GM23338 (cell line): ENCODE results near the gene PLPP2. TPM values are rescaled to one million over a fixed set of nuclear protein-coding genes. Genes with fewer than 3 reads are reported as not detected.

ENCODE experiments used
- ATAC-seq: fragments of 200-7000 bp; cut with Tn5 transposase; 3 replicates; pipeline ENCODE4 v1.9.1; 2020
- DNase-seq: peaks from one replicate; pipeline ENCODE4 v3.0.0-alpha.2; 2015; ENCODE audit warnings: low spot score
- H2AFZ ChIP-seq: fragments of 200-600 bp; sonication (generic); 2 replicates; pipeline ENCODE4 v1.8.0; 2016; ENCODE audit warnings: antibody characterized with exemption, mild to moderate bottlenecking, moderate library complexity
- H3F3A ChIP-seq: fragments of 200-600 bp; sonication (generic); replicated peaks from 2 replicates; pipeline ENCODE4 v1.8.0; 2017; ENCODE audit warnings: antibody characterized with exemption, mixed run types, low read depth
- H3K27ac ChIP-seq: fragments of 200-600 bp; sonication (generic); 2 replicates; pipeline ENCODE4 v1.6.1; 2016; ENCODE audit warnings: low read depth
- H3K27me3 ChIP-seq: fragments of 200-600 bp; sonication (generic); 2 replicates; pipeline ENCODE4 v1.8.0; 2016; ENCODE audit warnings: mild to moderate bottlenecking, mixed run types, moderate library complexity; ENCODE audit not compliant: insufficient read depth
- H3K36me3 ChIP-seq: fragments of 200-600 bp; sonication (generic); 2 replicates; pipeline ENCODE4 v1.8.0; 2016; ENCODE audit warnings: mild to moderate bottlenecking; ENCODE audit not compliant: insufficient read depth
- H3K4me1 ChIP-seq: fragments of 200-600 bp; sonication (generic); 2 replicates; pipeline ENCODE4 v1.8.0; 2016; ENCODE audit warnings: mild to moderate bottlenecking, moderate library complexity; ENCODE audit not compliant: insufficient read depth
- H3K4me2 ChIP-seq: fragments of 200-600 bp; sonication (generic); 2 replicates; pipeline ENCODE4 v1.7.1; 2017; ENCODE audit warnings: mixed run types
- H3K4me3 ChIP-seq: fragments of 200-600 bp; sonication (generic); 2 replicates; pipeline ENCODE4 v1.6.1; 2016; ENCODE audit warnings: mixed run types
- H3K79me2 ChIP-seq: fragments of 200-600 bp; sonication (generic); replicated peaks from 2 replicates; pipeline ENCODE4 v1.8.0; 2017; ENCODE audit warnings: mild to moderate bottlenecking; ENCODE audit not compliant: insufficient read depth
- H3K9me2 ChIP-seq: fragments of 200-600 bp; sonication (generic); 2 replicates; pipeline ENCODE4 v1.8.0; 2017; ENCODE audit not compliant: insufficient read depth
- H4K20me1 ChIP-seq: fragments of 200-600 bp; sonication (generic); replicated peaks from 2 replicates; pipeline ENCODE4 v1.8.0; 2017; ENCODE audit warnings: mild to moderate bottlenecking; ENCODE audit not compliant: insufficient read depth
- H3K27ac Mint-ChIP-seq: 2 replicates; pipeline ENCODE4 v1.8.0; 2020; ENCODE audit warnings: inconsistent platforms, mild to moderate bottlenecking, moderate library complexity, mixed read lengths
- H3K27me3 Mint-ChIP-seq: 3 replicates; pipeline ENCODE4 v1.8.0; 2022; ENCODE audit warnings: low read depth, mild to moderate bottlenecking, moderate library complexity, mixed read lengths, inconsistent platforms; ENCODE audit not compliant: insufficient read depth, poor library complexity
- H3K36me3 Mint-ChIP-seq: 3 replicates; pipeline ENCODE4 v1.8.0; 2021; ENCODE audit warnings: low read depth, mild to moderate bottlenecking, inconsistent platforms, moderate library complexity, mixed read lengths
- H3K4me1 Mint-ChIP-seq: 3 replicates; pipeline ENCODE4 v1.8.0; 2020; ENCODE audit warnings: mild to moderate bottlenecking, inconsistent platforms, mixed read lengths
- H3K4me3 Mint-ChIP-seq: 3 replicates; pipeline ENCODE4 v1.8.0; 2021; ENCODE audit warnings: moderate library complexity, mild to moderate bottlenecking, inconsistent platforms, mixed read lengths
- H3K9me3 Mint-ChIP-seq: 3 replicates; pipeline ENCODE4 v1.8.0; 2020; ENCODE audit warnings: moderate library complexity, mild to moderate bottlenecking, inconsistent platforms, mixed read lengths
- CREB1 ChIP-seq: fragments of 250-450 bp; sonication (Bioruptor Pico); IDR thresholded peaks from 2 replicates; pipeline ENCODE4 v1.5.0; 2020; ENCODE audit warnings: low read depth, mild to moderate bottlenecking, moderate library complexity
- EZH2 ChIP-seq: fragments of 200-600 bp; sonication (generic); IDR thresholded peaks from one replicate; pipeline ENCODE4 v1.8.0; 2017; ENCODE audit warnings: antibody characterized with exemption, mild to moderate bottlenecking, low read depth; ENCODE audit not compliant: unreplicated experiment
- EZH2phosphoT487 ChIP-seq: fragments of 200-600 bp; sonication (generic); IDR thresholded peaks from one replicate; pipeline ENCODE4 v1.8.1; 2018; ENCODE audit warnings: antibody characterized with exemption; ENCODE audit not compliant: unreplicated experiment
- JUNB ChIP-seq: IDR thresholded peaks from one replicate; pipeline ENCODE4 v1.6.1; 2016; ENCODE audit warnings: antibody characterized with exemption; ENCODE audit not compliant: unreplicated experiment
- NANOG ChIP-seq: IDR thresholded peaks from 2 replicates; pipeline ENCODE4 v1.6.1; 2016; ENCODE audit warnings: antibody characterized with exemption, borderline replicate concordance
- POLR2AphosphoS5 ChIP-seq: IDR thresholded peaks from 2 replicates; pipeline ENCODE4 v1.6.1; 2016; ENCODE audit warnings: antibody characterized with exemption, low read depth
- REST ChIP-seq: IDR thresholded peaks from one replicate; pipeline ENCODE4 v1.6.1; 2018; ENCODE audit warnings: antibody characterized with exemption; ENCODE audit not compliant: unreplicated experiment
- STAT1 ChIP-seq: IDR thresholded peaks from one replicate; pipeline ENCODE4 v1.6.1; 2016; ENCODE audit warnings: antibody characterized with exemption; ENCODE audit not compliant: unreplicated experiment
- ZNF114 ChIP-seq: fragments of 250-450 bp; sonication (Bioruptor Pico); IDR thresholded peaks from 2 replicates; pipeline ENCODE4 v1.5.0; 2020; ENCODE audit warnings: mild to moderate bottlenecking, moderate library complexity
- ZNF331 ChIP-seq: fragments of 250-450 bp; sonication (Bioruptor Pico); IDR thresholded peaks from 2 replicates; pipeline ENCODE4 v1.5.0; 2020; ENCODE audit warnings: low read depth, mild to moderate bottlenecking, moderate library complexity
- polyA plus RNA-seq: library from polyadenylated mRNA; unstranded; fragments of >200 nt; fragmentation: Nextera tagmentation; extraction: Ambion mirVana; gene quantifications from 2 replicates; pipeline ENCODE4 v1.2.1, GENCODE V29; 2016
- total RNA-seq: library from RNA; depleted of rRNA; stranded (reverse); fragments of >200 nt; shearing (Covaris generic); gene quantifications from 2 replicates; pipeline ENCODE4 v1.2.3, GENCODE V29; 2014
- TF ChIP-seq, protein P1 (sequence below): IDR thresholded peaks from 2 replicates; pipeline ENCODE4 v1.6.1; 2016; ENCODE audit warnings: antibody characterized with exemption
- TF ChIP-seq, protein P2 (sequence below): fragments of 250-450 bp; sonication (Bioruptor Pico); IDR thresholded peaks from 2 replicates; pipeline ENCODE4 v1.5.0; 2020; ENCODE audit warnings: mild to moderate bottlenecking, moderate library complexity
- TF ChIP-seq, protein P3 (sequence below), 2 experiments: fragments of 200-600 bp in 1 of 2; sonication (generic) in 1 of 2; conservative IDR thresholded peaks; 2 replicates each; pipeline versions ENCODE4 v1.5.1 to v1.6.1; 2016 to 2017; ENCODE audit warnings: antibody characterized with exemption in 2 of 2, low read depth in 2 of 2, mild to moderate bottlenecking in 2 of 2, moderate library complexity in 1 of 2

The PLPP2 gene
- total and polyA plus RNA-seq, 2 experiments from 2014 or later, result 58.3 to 82.6 TPM

DNA sequence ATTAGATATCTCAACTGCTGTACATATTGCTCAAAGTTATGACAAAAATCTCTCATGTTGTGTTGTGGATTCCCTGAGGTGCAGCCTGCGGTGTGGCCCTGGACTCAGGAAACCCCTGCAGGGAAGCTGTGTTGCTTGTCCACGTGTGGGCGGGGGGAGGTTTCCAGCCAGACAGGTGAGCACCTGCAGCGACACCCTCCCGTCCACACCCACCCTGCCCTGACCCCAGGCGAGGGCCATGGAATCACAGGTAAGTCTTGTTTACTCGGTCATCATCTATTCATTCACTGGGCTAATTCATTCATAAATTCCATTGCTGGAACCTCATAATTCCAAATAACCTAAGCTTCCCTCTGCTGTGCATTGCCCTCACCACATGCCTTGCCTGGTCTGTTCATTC is 14.1 kb downstream of the PLPP2 start:
- Mint-ChIP-seq H3K4me3 (no peak overlapping the region; the same call in 2 of the 3 replicates), H3K4me1 (peaks cover 19% of the 10 kb centered on the region), H3K36me3 (peaks cover 26% of the 10 kb centered on the region; the same call in 2 of the 3 replicates), H3K27ac (peak overlapping the region; percentile 71; the same call in 1 of the 2 replicates), H3K9me3 (no peaks in the 10 kb centered on the region), H3K27me3 (peaks cover 11% of the 10 kb centered on the region)
- H3K4me3 ChIP-seq, result no peak overlapping the region
- no peak; the same call in 2 of the 3 replicates for ATAC-seq
- TF ChIP-seq POLR2AphosphoS5 (no peak), REST (no peak), NANOG (no peak), JUNB (no peak), CREB1 (no peak), ZNF114 (CRISPR knock-in tag) (no peak), STAT1 (no peak), EZH2phosphoT487 (no peak), ZNF331 (CRISPR knock-in tag) (no peak), EZH2 (no peak)
- TF ChIP-seq, protein P1, sequence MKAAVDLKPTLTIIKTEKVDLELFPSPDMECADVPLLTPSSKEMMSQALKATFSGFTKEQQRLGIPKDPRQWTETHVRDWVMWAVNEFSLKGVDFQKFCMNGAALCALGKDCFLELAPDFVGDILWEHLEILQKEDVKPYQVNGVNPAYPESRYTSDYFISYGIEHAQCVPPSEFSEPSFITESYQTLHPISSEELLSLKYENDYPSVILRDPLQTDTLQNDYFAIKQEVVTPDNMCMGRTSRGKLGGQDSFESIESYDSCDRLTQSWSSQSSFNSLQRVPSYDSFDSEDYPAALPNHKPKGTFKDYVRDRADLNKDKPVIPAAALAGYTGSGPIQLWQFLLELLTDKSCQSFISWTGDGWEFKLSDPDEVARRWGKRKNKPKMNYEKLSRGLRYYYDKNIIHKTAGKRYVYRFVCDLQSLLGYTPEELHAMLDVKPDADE, result no peak
- TF ChIP-seq, protein P2, sequence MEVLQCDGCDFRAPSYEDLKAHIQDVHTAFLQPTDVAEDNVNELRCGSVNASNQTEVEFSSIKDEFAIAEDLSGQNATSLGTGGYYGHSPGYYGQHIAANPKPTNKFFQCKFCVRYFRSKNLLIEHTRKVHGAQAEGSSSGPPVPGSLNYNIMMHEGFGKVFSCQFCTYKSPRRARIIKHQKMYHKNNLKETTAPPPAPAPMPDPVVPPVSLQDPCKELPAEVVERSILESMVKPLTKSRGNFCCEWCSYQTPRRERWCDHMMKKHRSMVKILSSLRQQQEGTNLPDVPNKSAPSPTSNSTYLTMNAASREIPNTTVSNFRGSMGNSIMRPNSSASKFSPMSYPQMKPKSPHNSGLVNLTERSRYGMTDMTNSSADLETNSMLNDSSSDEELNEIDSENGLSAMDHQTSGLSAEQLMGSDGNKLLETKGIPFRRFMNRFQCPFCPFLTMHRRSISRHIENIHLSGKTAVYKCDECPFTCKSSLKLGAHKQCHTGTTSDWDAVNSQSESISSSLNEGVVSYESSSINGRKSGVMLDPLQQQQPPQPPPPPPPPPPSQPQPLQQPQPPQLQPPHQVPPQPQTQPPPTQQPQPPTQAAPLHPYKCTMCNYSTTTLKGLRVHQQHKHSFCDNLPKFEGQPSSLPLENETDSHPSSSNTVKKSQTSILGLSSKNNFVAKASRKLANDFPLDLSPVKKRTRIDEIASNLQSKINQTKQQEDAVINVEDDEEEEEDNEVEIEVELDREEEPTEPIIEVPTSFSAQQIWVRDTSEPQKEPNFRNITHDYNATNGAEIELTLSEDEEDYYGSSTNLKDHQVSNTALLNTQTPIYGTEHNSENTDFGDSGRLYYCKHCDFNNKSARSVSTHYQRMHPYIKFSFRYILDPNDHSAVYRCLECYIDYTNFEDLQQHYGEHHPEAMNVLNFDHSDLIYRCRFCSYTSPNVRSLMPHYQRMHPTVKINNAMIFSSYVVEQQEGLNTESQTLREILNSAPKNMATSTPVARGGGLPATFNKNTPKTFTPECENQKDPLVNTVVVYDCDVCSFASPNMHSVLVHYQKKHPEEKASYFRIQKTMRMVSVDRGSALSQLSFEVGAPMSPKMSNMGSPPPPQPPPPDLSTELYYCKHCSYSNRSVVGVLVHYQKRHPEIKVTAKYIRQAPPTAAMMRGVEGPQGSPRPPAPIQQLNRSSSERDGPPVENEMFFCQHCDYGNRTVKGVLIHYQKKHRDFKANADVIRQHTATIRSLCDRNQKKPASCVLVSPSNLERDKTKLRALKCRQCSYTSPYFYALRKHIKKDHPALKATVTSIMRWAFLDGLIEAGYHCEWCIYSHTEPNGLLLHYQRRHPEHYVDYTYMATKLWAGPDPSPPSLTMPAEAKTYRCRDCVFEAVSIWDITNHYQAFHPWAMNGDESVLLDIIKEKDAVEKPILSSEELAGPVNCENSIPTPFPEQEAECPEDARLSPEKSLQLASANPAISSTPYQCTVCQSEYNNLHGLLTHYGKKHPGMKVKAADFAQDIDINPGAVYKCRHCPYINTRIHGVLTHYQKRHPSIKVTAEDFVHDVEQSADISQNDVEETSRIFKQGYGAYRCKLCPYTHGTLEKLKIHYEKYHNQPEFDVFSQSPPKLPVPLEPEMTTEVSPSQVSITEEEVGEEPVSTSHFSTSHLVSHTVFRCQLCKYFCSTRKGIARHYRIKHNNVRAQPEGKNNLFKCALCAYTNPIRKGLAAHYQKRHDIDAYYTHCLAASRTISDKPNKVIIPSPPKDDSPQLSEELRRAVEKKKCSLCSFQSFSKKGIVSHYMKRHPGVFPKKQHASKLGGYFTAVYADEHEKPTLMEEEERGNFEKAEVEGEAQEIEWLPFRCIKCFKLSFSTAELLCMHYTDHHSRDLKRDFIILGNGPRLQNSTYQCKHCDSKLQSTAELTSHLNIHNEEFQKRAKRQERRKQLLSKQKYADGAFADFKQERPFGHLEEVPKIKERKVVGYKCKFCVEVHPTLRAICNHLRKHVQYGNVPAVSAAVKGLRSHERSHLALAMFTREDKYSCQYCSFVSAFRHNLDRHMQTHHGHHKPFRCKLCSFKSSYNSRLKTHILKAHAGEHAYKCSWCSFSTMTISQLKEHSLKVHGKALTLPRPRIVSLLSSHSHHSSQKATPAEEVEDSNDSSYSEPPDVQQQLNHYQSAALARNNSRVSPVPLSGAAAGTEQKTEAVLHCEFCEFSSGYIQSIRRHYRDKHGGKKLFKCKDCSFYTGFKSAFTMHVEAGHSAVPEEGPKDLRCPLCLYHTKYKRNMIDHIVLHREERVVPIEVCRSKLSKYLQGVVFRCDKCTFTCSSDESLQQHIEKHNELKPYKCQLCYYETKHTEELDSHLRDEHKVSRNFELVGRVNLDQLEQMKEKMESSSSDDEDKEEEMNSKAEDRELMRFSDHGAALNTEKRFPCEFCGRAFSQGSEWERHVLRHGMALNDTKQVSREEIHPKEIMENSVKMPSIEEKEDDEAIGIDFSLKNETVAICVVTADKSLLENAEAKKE, result no peak
- TF ChIP-seq, protein P3, sequence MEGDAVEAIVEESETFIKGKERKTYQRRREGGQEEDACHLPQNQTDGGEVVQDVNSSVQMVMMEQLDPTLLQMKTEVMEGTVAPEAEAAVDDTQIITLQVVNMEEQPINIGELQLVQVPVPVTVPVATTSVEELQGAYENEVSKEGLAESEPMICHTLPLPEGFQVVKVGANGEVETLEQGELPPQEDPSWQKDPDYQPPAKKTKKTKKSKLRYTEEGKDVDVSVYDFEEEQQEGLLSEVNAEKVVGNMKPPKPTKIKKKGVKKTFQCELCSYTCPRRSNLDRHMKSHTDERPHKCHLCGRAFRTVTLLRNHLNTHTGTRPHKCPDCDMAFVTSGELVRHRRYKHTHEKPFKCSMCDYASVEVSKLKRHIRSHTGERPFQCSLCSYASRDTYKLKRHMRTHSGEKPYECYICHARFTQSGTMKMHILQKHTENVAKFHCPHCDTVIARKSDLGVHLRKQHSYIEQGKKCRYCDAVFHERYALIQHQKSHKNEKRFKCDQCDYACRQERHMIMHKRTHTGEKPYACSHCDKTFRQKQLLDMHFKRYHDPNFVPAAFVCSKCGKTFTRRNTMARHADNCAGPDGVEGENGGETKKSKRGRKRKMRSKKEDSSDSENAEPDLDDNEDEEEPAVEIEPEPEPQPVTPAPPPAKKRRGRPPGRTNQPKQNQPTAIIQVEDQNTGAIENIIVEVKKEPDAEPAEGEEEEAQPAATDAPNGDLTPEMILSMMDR (conservative IDR thresholded peaks at IDR 0.05; ENCODE audit: low read depth in 2 of 2), result no peak
- H4K20me1 ChIP-seq, result no peaks in the 10 kb centered on the region
- H3K4me2 ChIP-seq, result no peak overlapping the region
- no peaks in the 10 kb centered on the region; the same call in 1 of the 2 replicates for H3K36me3 ChIP-seq
- H3K4me1 ChIP-seq, result peaks cover 6% of the 10 kb centered on the region
- no peak overlapping the region for H3K27ac ChIP-seq
- H3K9me2 ChIP-seq, result no peaks in the 10 kb centered on the region
- no peaks in the 10 kb centered on the region for H3F3A ChIP-seq
- no peaks in the 10 kb centered on the region for H3K27me3 ChIP-seq
- no peak overlapping the region for H2AFZ ChIP-seq
- H3K79me2 ChIP-seq, result no peaks in the 10 kb centered on the region
- no peak for DNase-seq
